GM19351 (cell line): ENCODE measurements around the gene CDH26.

Experiments used
- ATAC-seq: cut with Tn5 transposase; IDR thresholded peaks from one replicate; pipeline ENCODE4 v1.9.1; 2021; ENCODE audit warnings: mild to moderate bottlenecking, moderate library complexity; ENCODE audit not compliant: unreplicated experiment

CDH26 gene

GRCh38 chr20:59977086-59977485 is 18.9 kb downstream of the CDH26 start:
- no peak for ATAC-seq

GRCh38 chr20:59983076-59983475 is 24.9 kb downstream of the CDH26 start:
- no peak for ATAC-seq

- ATAC-seq, result no peak
These were observed 26.3 kb downstream of the CDH26 start for GRCh38 chr20:59984541-59984940.

GRCh38 chr20:59985164-59985563 is 26.9 kb downstream of the CDH26 start:
- no peak for ATAC-seq

- no peak for ATAC-seq
These were observed 27.6 kb downstream of the CDH26 start for GRCh38 chr20:59985864-59986263.

GRCh38 chr20:59987135-59987534 is 28.9 kb downstream of the CDH26 start:
- ATAC-seq, result no peak

- ATAC-seq, result no peak
These were observed 29.9 kb downstream of the CDH26 start for GRCh38 chr20:59988141-59988540.

GRCh38 chr20:59992526-59993084 is 34.4 kb downstream of the CDH26 start:
- ATAC-seq, result no peak

- ATAC-seq, result no peak
These were observed 35.7 kb downstream of the CDH26 start for GRCh38 chr20:59993736-59994430.

- ATAC-seq, result no peak
These were observed 36.5 kb downstream of the CDH26 start for GRCh38 chr20:59994697-59995122.

GRCh38 chr20:59996108-59996507 is 37.9 kb downstream of the CDH26 start:
- no peak for ATAC-seq

GRCh38 chr20:59997896-59998295 is 39.7 kb downstream of the CDH26 start:
- no peak for ATAC-seq

- ATAC-seq, result no peak
These were observed 41.3 kb downstream of the CDH26 start for GRCh38 chr20:59999502-59999901.

- no peak for ATAC-seq
These were observed 42.2 kb downstream of the CDH26 start for GRCh38 chr20:60000271-60001042.

GRCh38 chr20:60001108-60001507 is 42.9 kb downstream of the CDH26 start:
- no peak for ATAC-seq

GRCh38 chr20:60003776-60004175 is 45.6 kb downstream of the CDH26 start:
- ATAC-seq, result no peak

- ATAC-seq, result no peak
These were observed 48.0 kb downstream of the CDH26 start for GRCh38 chr20:60006261-60006660.

- no peak for ATAC-seq
These were observed 49.2 kb downstream of the CDH26 start for GRCh38 chr20:60007464-60007863.

- ATAC-seq, result no peak
These were observed 50.0 kb downstream of the CDH26 start for GRCh38 chr20:60008130-60008808.

- no peak for ATAC-seq
These were observed 51.1 kb downstream of the CDH26 start for GRCh38 chr20:60009318-60009717.

GRCh38 chr20:60009826-60010616 is 51.8 kb downstream of the CDH26 start:
- no peak for ATAC-seq
